Superior temporal gyrus (tissue), 1 donor: ENCODE measurements around the gene MAL.

ENCODE experiments used
- DNase-seq: peaks from one replicate; pipeline ENCODE4 v3.0.0-alpha.2; 2016; ENCODE audit errors: extremely low spot score

The MAL gene

GRCh38 chr2:95048825-95049682 is 23.5 kb downstream of the MAL start:
- peak; percentile 4 for DNase-seq

GRCh38 chr2:95049683-95049955 is 24.1 kb downstream of the MAL start:
- no peak for DNase-seq

GRCh38 chr2:95049961-95050360 is 24.5 kb downstream of the MAL start:
- DNase-seq, result no peak

GRCh38 chr2:95050385-95051300 is 25.1 kb downstream of the MAL start:
- DNase-seq, result peak; percentile 6

GRCh38 chr2:95051626-95052025 is 26.1 kb downstream of the MAL start:
- no peak for DNase-seq

- peak; percentile 3 for DNase-seq
Observed at GRCh38 chr2:95052307-95052706, 26.8 kb downstream of the MAL start.

GRCh38 chr2:95052804-95053479 is 27.4 kb downstream of the MAL start:
- peak; percentile 4 for DNase-seq

GRCh38 chr2:95053543-95053942 is 28.0 kb downstream of the MAL start:
- DNase-seq, result peak; percentile 27

GRCh38 chr2:95054016-95054415 is 28.5 kb downstream of the MAL start:
- DNase-seq, result peak; percentile 15

- no peak for DNase-seq
Observed at GRCh38 chr2:95055262-95055661, 29.8 kb downstream of the MAL start.

- DNase-seq, result no peak
Observed at GRCh38 chr2:95056044-95056443, 30.5 kb downstream of the MAL start.

- peak; percentile 76 for DNase-seq
Observed at GRCh38 chr2:95056461-95057459, 31.3 kb downstream of the MAL start.

GRCh38 chr2:95057535-95058370 is 32.2 kb downstream of the MAL start:
- peak; percentile 98 for DNase-seq

- peak; percentile 47 for DNase-seq
Observed at GRCh38 chr2:95058466-95058988, 33.0 kb downstream of the MAL start.

- no peak for DNase-seq
Observed at GRCh38 chr2:95058989-95059641, 33.6 kb downstream of the MAL start.

- no peak for DNase-seq
Observed at GRCh38 chr2:95059656-95060370, 34.3 kb downstream of the MAL start.

GRCh38 chr2:95060446-95061118 is 35.1 kb downstream of the MAL start:
- DNase-seq, result peak; percentile 86

GRCh38 chr2:95061119-95061512 is 35.6 kb downstream of the MAL start:
- peak; percentile 41 for DNase-seq
